Neuronal stem cell (in vitro differentiated cells): ENCODE results near the gene CNTNAP2.
"Not testable (repeated sequence)": the region's sequence is repeated elsewhere in the genome, so short reads cannot be mapped to it uniquely, and the experiment has no call there.

Source experiments
- DNase-seq: peaks from one replicate; pipeline ENCODE4 v3.0.0-alpha.2; 2013; ENCODE audit warnings: low spot score
- H2AFZ ChIP-seq: one replicate; pipeline ENCODE4 v1.6.1; 2013; ENCODE audit warnings: mild to moderate bottlenecking, low read length, inconsistent platforms
- H2AK5ac ChIP-seq: 2 replicates; pipeline ENCODE4 v1.6.1; 2013; ENCODE audit warnings: low read depth, mild to moderate bottlenecking, inconsistent platforms, low read length, moderate library complexity, mixed read lengths
- H2BK120ac ChIP-seq: 2 replicates; pipeline ENCODE4 v1.6.1; 2013; ENCODE audit warnings: low read depth, mild to moderate bottlenecking, inconsistent platforms, low read length, moderate library complexity, mixed read lengths
- H2BK12ac ChIP-seq: one replicate; pipeline ENCODE4 v1.6.1; 2013; ENCODE audit warnings: low read length, inconsistent platforms
- H2BK15ac ChIP-seq: 2 replicates; pipeline ENCODE4 v1.6.1; 2013; ENCODE audit warnings: mild to moderate bottlenecking, low read length, inconsistent platforms, mixed read lengths
- H2BK5ac ChIP-seq: one replicate; pipeline ENCODE4 v1.6.1; 2013; ENCODE audit warnings: inconsistent platforms, mild to moderate bottlenecking, low read length, moderate library complexity
- H3K14ac ChIP-seq: one replicate; pipeline ENCODE4 v1.6.1; 2013; ENCODE audit warnings: low read length, inconsistent platforms
- H3K18ac ChIP-seq: 2 replicates; pipeline ENCODE4 v1.6.1; 2013; ENCODE audit warnings: low read length, inconsistent platforms
- H3K23ac ChIP-seq: 2 replicates; pipeline ENCODE4 v1.6.1; 2013; ENCODE audit warnings: low read depth, mild to moderate bottlenecking, mixed read lengths, low read length, inconsistent platforms; ENCODE audit not compliant: poor library complexity
- H3K27ac ChIP-seq: replicated peaks from 3 replicates; pipeline ENCODE4 v1.5.1; 2013; ENCODE audit warnings: low read length, inconsistent platforms
- H3K27me3 ChIP-seq, 3 experiments: 2 replicates each; pipeline ENCODE4 v1.6.1; 2013; ENCODE audit warnings: low read length in 3 of 3, mild to moderate bottlenecking in 2 of 3, inconsistent platforms in 1 of 3, low read depth in 1 of 3, mixed read lengths in 1 of 3, moderate library complexity in 1 of 3; ENCODE audit not compliant: control insufficient read depth in 3 of 3, insufficient read depth in 3 of 3
- H3K36me3 ChIP-seq, 2 donors: replicated peaks in 1 of 2; 2 replicates each; pipeline ENCODE4 v1.6.1; 2013; ENCODE audit warnings: low read length in 2 of 2; ENCODE audit not compliant: control insufficient read depth in 2 of 2, insufficient read depth in 2 of 2
- H3K4ac ChIP-seq: 2 replicates; pipeline ENCODE4 v1.6.1; 2013; ENCODE audit warnings: inconsistent platforms, mild to moderate bottlenecking, low read length, moderate library complexity
- H3K4me1 ChIP-seq, 2 donors: 1 replicate in 1 of 2; 2 replicates in 1 of 2; pipeline ENCODE4 v1.6.1; 2013; ENCODE audit warnings: low read length in 2 of 2, low read depth in 1 of 2; ENCODE audit not compliant: control insufficient read depth in 2 of 2, insufficient read depth in 1 of 2
- H3K4me2 ChIP-seq: one replicate; pipeline ENCODE4 v1.6.1; 2013; ENCODE audit warnings: mild to moderate bottlenecking, low read length, inconsistent platforms; ENCODE audit not compliant: insufficient read depth, poor library complexity, severe bottlenecking
- H3K4me3 ChIP-seq, 2 donors: 2 replicates each; pipeline ENCODE4 v1.5.1; 2013; ENCODE audit warnings: low read length in 2 of 2, mild to moderate bottlenecking in 2 of 2, inconsistent platforms in 1 of 2, moderate library complexity in 1 of 2
- H3K79me1 ChIP-seq: one replicate; pipeline ENCODE4 v1.6.1; 2013; ENCODE audit warnings: low read depth, mild to moderate bottlenecking, inconsistent platforms, low read length, moderate library complexity
- H3K9ac ChIP-seq: one replicate; pipeline ENCODE4 v1.6.1; 2013; ENCODE audit warnings: mild to moderate bottlenecking, low read depth, low read length, inconsistent platforms; ENCODE audit not compliant: poor library complexity
- H3K9me3 ChIP-seq, 2 donors: replicated peaks in 1 of 2; 2 replicates each; pipeline versions ENCODE3 to v1.6.1; 2013; ENCODE audit warnings: low read length in 2 of 2, mild to moderate bottlenecking in 2 of 2, inconsistent platforms in 1 of 2, low read depth in 1 of 2, mixed read lengths in 1 of 2, moderate library complexity in 1 of 2; ENCODE audit not compliant: control insufficient read depth in 2 of 2, insufficient read depth in 1 of 2
- H4K8ac ChIP-seq: one replicate; pipeline ENCODE4 v1.6.1; 2013; ENCODE audit warnings: low read depth, mild to moderate bottlenecking, inconsistent platforms, low read length, moderate library complexity
- H4K91ac ChIP-seq: one replicate; pipeline ENCODE4 v1.6.1; 2013; ENCODE audit warnings: low read length, low read depth, mild to moderate bottlenecking, inconsistent platforms; ENCODE audit not compliant: poor library complexity
- WGBS, 2 donors: extraction: QIAGEN DNeasy Blood & Tissue Kit; methylation state at CpG; one replicate each; pipeline ENCODE4 v1.1.7; 2013; ENCODE audit warnings: missing lambda C conversion rate in 2 of 2, mixed read lengths in 1 of 2; ENCODE audit not compliant: insufficient read length in 2 of 2, insufficient replicate concordance in 1 of 2; ENCODE audit errors: extremely low coverage in 2 of 2; 5-methylcytosine and 5-hydroxymethylcytosine counted together

Gene CNTNAP2

GRCh38 chr7:147106746-147107145 lies 990.1 kb downstream of the CNTNAP2 start:
- Histone ChIP-seq H3K36me3 (no peaks in the 10 kb centered on the region), H2AFZ (no peak overlapping the region), H3K27ac (no peak overlapping the region), H3K4me1 (no peaks in the 10 kb centered on the region), H3K4me2 (no peak overlapping the region), H3K14ac (no peak overlapping the region), H4K8ac (no peak overlapping the region), H3K23ac (no peak overlapping the region), H3K9ac (no peak overlapping the region), H2BK120ac (no peak overlapping the region), H3K4me3 (no peak overlapping the region), H3K79me1 (no peaks in the 10 kb centered on the region), H2BK15ac (no peak overlapping the region), H3K18ac (no peak overlapping the region), H3K4ac (no peak overlapping the region), H3K9me3 (no peaks in the 10 kb centered on the region), H4K91ac (no peak overlapping the region), H2BK12ac (no peak overlapping the region), H2BK5ac (no peak overlapping the region), H2AK5ac (no peak overlapping the region), H3K27me3 (no peaks in the 10 kb centered on the region)
- DNase-seq, result no peak
- no CpG with 5 or more reads among the region's 2 CpGs for WGBS, 2 donors

GRCh38 chr7:147114525-147114924 lies 997.9 kb downstream of the CNTNAP2 start:
- not testable (repeated sequence) for H2BK12ac ChIP-seq, H3K4me2 ChIP-seq, H2AFZ ChIP-seq, H3K4ac ChIP-seq, H3K18ac ChIP-seq, H3K14ac ChIP-seq, H2AK5ac ChIP-seq, DNase-seq, H2BK15ac ChIP-seq, H2BK5ac ChIP-seq, H4K91ac ChIP-seq, H3K9me3 ChIP-seq, H3K23ac ChIP-seq, H3K4me1 ChIP-seq, H3K36me3 ChIP-seq, H3K9ac ChIP-seq, H3K79me1 ChIP-seq, H3K4me3 ChIP-seq, H4K8ac ChIP-seq, H2BK120ac ChIP-seq, H3K27ac ChIP-seq, H3K27me3 ChIP-seq
- WGBS, 2 donors, result no CpG with 5 or more reads among the region's 1 CpG

- no peak overlapping the region for H4K91ac ChIP-seq
- no peak overlapping the region for H3K14ac ChIP-seq
- no peak overlapping the region for H3K27ac ChIP-seq
- no peak overlapping the region for H3K18ac ChIP-seq
- no peak overlapping the region for H3K4me2 ChIP-seq
- H2BK15ac ChIP-seq, result no peak overlapping the region
- no peak overlapping the region for H3K4me3 ChIP-seq
- no peak overlapping the region for H2BK120ac ChIP-seq
- H3K27me3 ChIP-seq, result no peaks in the 10 kb centered on the region
- no peaks in the 10 kb centered on the region for H3K4me1 ChIP-seq
- H3K9ac ChIP-seq, result no peak overlapping the region
- no peak overlapping the region for H3K4ac ChIP-seq
- H3K36me3 ChIP-seq, result no peaks in the 10 kb centered on the region
- H4K8ac ChIP-seq, result no peak overlapping the region
- WGBS, 2 donors, result no CpG with 5 or more reads among the region's 2 CpGs
- H3K23ac ChIP-seq, result no peak overlapping the region
- no peak for DNase-seq
- H2AK5ac ChIP-seq, result no peak overlapping the region
- H3K9me3 ChIP-seq, result no peaks in the 10 kb centered on the region
- no peak overlapping the region for H2AFZ ChIP-seq
- no peaks in the 10 kb centered on the region for H3K79me1 ChIP-seq
- no peak overlapping the region for H2BK5ac ChIP-seq
- no peak overlapping the region for H2BK12ac ChIP-seq
These were observed 1019.8 kb downstream of the CNTNAP2 start for GRCh38 chr7:147136352-147136751.

GRCh38 chr7:147145194-147145593 lies 1028.6 kb downstream of the CNTNAP2 start:
- no peaks in the 10 kb centered on the region for H3K27me3 ChIP-seq
- H3K36me3 ChIP-seq, result no peaks in the 10 kb centered on the region
- H3K14ac ChIP-seq, result no peak overlapping the region
- H3K18ac ChIP-seq, result no peak overlapping the region
- no peak overlapping the region for H2AFZ ChIP-seq
- H2BK15ac ChIP-seq, result no peak overlapping the region
- no peaks in the 10 kb centered on the region for H3K9me3 ChIP-seq
- no peak overlapping the region for H2BK12ac ChIP-seq
- no peak overlapping the region for H3K23ac ChIP-seq
- H3K4me1 ChIP-seq, result peaks cover 0 to 1% of the 10 kb centered on the region in 2 donors
- no peak overlapping the region for H3K4ac ChIP-seq
- H2BK5ac ChIP-seq, result no peak overlapping the region
- no peak overlapping the region for H4K8ac ChIP-seq
- no CpG with 5 or more reads among the region's 2 CpGs for WGBS, 2 donors
- no peak overlapping the region for H3K27ac ChIP-seq
- no peak overlapping the region for H3K4me3 ChIP-seq
- no peak overlapping the region for H4K91ac ChIP-seq
- DNase-seq, result no peak
- no peak overlapping the region for H3K9ac ChIP-seq
- H2BK120ac ChIP-seq, result no peak overlapping the region
- H2AK5ac ChIP-seq, result no peak overlapping the region
- H3K79me1 ChIP-seq, result no peaks in the 10 kb centered on the region
- H3K4me2 ChIP-seq, result no peak overlapping the region
